GM19238 (cell line): Measurements from ENCODE around the gene DIP2A.
"Not testable (repeated sequence)": the region's sequence is repeated elsewhere in the genome, so short reads cannot be mapped to it uniquely, and the experiment has no call there.

ENCODE experiments used
- DNase-seq: peaks from one replicate; pipeline ENCODE4 v3.0.0; 2011; ENCODE audit warnings: low spot score; ENCODE audit not compliant: insufficient read length

DIP2A gene

GRCh38 chr21:46518983-46519583, 60.4 kb downstream of the DIP2A start:
- no peak for DNase-seq

GRCh38 chr21:46527393-46527792, 68.7 kb downstream of the DIP2A start:
- DNase-seq, result not testable (repeated sequence)

- no peak for DNase-seq
These were observed 69.1 kb downstream of the DIP2A start for GRCh38 chr21:46527801-46528200.

- no peak for DNase-seq
These were observed 73.4 kb downstream of the DIP2A start for GRCh38 chr21:46532080-46532479.

GRCh38 chr21:46537026-46537425, 78.3 kb downstream of the DIP2A start:
- no peak for DNase-seq

- DNase-seq, result no peak
These were observed 79.6 kb downstream of the DIP2A start for GRCh38 chr21:46538262-46538661.

GRCh38 chr21:46538851-46539666, 80.4 kb downstream of the DIP2A start:
- DNase-seq, result no peak

GRCh38 chr21:46540087-46540710, 81.5 kb downstream of the DIP2A start:
- no peak for DNase-seq

- DNase-seq, result no peak
These were observed 84.0 kb downstream of the DIP2A start for GRCh38 chr21:46542588-46543124.

- no peak for DNase-seq
These were observed 84.6 kb downstream of the DIP2A start for GRCh38 chr21:46543306-46543705.

GRCh38 chr21:46544003-46544402, 85.3 kb downstream of the DIP2A start:
- DNase-seq, result no peak

GRCh38 chr21:46544824-46545223, 86.1 kb downstream of the DIP2A start:
- no peak for DNase-seq

- no peak for DNase-seq
These were observed 86.7 kb downstream of the DIP2A start for GRCh38 chr21:46545363-46545762.

- no peak for DNase-seq
These were observed 87.2 kb downstream of the DIP2A start for GRCh38 chr21:46545911-46546310.

GRCh38 chr21:46546799-46547198, 88.1 kb downstream of the DIP2A start:
- no peak for DNase-seq

GRCh38 chr21:46549650-46550049, 91.0 kb downstream of the DIP2A start:
- DNase-seq, result no peak

GRCh38 chr21:46550116-46550941, 91.6 kb downstream of the DIP2A start:
- no peak for DNase-seq

- DNase-seq, result no peak
These were observed 93.0 kb downstream of the DIP2A start for GRCh38 chr21:46551636-46552241.

GRCh38 chr21:46552274-46552673, 93.6 kb downstream of the DIP2A start:
- DNase-seq, result no peak

GRCh38 chr21:46552865-46553379, 94.2 kb downstream of the DIP2A start:
- no peak for DNase-seq

- no peak for DNase-seq
These were observed 95.3 kb downstream of the DIP2A start for GRCh38 chr21:46553993-46554392.
